Activated CD4-positive, alpha-beta T cell treated with anti-CD3 and anti-CD28 coated beads, Interleukin-2, amount 50 U/mL, for 1 hour (primary cell): Measurements from ENCODE around the gene RBM11.
"Not testable (repeated sequence)": the region's sequence is repeated elsewhere in the genome, so short reads cannot be mapped to it uniquely, and the experiment has no call there.

Experiments
- DNase-seq: peaks from one replicate; pipeline ENCODE4 v3.0.0-alpha.2; 2020

The RBM11 gene, protein sequence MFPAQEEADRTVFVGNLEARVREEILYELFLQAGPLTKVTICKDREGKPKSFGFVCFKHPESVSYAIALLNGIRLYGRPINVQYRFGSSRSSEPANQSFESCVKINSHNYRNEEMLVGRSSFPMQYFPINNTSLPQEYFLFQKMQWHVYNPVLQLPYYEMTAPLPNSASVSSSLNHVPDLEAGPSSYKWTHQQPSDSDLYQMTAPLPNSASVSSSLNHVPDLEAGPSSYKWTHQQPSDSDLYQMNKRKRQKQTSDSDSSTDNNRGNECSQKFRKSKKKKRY

DNA sequence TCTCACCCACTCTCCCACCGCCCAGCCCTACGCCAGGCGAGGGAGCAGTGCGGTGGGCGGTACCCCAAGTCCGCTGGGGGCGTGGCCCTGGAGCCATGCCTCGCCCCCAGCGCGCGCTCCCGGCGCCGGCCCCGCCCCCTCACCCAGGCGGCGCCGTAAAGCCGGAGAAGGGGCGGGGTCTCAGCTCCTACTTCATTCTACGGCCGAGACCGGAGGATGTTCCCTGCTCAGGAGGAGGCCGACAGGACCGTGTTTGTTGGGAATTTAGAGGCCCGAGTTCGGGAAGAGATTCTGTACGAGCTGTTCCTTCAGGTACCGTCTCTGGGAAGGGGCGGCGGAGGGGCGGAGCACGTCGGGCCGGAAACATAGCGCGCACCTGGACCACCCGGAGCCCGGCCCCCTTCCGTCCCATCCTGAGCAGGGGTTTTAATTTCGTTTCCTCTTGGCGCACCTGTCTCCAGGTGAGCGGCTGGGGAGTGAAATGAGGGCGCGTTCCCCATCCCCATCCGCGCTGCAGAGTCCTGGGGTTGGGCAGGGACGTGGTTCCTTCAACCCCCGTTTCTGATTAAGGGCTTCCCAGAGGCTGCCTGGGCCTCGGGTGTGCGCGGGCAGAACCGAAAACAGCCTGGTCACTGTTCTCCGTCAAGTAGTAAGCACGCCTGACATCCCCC lies at the start of gene RBM11:
Gene RBM11 (plus strand): TSS at position 187 of the 671 bp plus-strand sequence. CDS start 30 bp downstream, at position 217.
- peak; percentile 75 for DNase-seq

- not testable (repeated sequence) for DNase-seq
These were observed 49.3 kb upstream of the RBM11 start for GRCh38 chr21:14166463-14167223.

- DNase-seq: no peak
These were observed 9.7 kb upstream of the RBM11 start for GRCh38 chr21:14206222-14206621.

DNA sequence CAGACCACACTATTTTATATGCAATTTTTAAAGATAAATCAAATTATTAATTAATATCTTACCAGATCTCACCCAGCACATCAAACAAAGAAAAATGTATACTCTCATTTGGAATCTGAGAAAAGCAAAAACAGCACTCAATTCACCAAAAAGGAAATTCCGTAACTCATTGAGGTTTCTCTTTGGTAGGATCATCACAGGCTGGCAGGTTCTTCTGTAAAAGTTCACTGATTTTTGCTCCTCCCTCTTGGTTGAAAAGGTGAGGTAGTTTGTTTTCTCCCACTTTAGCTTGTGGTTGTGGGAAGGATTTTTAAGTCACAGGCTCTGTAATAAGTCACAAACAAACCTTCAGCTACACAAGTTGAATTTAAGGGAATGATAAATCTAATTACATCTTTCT lies 5.2 kb upstream of the RBM11 start, which contains the start of gene LIPI:
Gene LIPI (minus strand): TSS at position 218 of the 400 bp plus-strand sequence. CDS start 110 bp downstream, at position 108.
- DNase-seq: no peak

DNA sequence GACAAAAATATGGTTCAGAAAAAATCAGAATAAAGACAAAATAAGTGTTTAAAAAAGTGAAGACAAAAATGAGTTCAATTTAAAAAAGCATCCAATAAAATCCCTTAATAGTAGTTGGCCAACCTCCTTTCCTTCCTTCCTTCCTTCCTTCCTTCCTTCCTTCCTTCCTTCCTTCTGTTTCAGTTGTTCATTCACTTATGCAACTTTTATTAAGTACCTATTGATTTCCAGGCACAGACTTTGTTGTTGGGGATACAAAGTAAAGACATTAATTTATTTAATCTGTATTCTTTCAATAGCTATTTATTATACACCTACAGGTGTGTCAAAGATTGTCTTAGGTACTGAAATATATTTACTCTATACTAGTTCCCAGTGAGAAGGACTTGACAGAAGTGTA lies 2.8 kb upstream of the RBM11 start:
- DNase-seq: no peak

DNA sequence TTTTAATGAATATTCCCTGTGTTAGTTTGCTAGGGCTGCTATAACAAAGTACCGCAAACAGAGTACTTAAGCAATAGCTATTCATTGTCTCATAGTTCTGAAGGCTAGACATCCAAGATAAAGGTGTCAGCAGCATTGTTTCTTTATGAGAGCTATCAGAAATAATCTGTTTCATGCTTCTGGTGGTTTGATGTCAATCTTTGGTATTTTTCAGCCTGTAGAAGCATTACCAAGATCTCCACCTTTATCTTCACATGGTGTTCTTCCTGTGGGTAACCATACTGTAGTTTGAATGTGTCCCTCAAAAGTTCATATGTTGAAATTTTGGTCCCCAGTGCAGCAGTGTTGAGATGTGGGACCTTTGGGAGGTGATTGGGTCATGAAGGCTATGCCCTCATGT lies 7.4 kb downstream of the RBM11 start:
- DNase-seq: no peak

DNA sequence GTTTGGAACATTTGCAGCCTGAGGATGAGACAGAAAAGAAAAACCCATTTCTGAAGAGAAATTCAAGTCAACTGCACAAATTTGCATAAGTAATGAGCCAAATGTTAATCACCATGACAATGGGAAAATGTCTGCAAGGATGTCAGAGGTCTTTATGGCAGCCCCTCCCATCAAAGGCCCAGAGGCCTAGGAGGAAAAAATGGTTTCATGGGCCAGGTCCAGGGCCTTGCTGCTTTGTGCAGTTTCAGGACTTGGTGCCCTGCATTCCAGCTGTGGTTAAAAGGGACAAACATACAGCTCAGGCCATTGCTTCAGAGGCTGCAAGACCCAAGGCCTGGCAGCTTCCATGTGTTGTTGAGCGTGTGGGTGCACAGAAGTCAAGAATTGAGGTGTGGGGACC lies 13.4 kb downstream of the RBM11 start:
- DNase-seq: no peak

GRCh38 chr21:14235101-14235500 lies 19.1 kb downstream of the RBM11 start:
- DNase-seq: no peak

- no peak for DNase-seq
These were observed 20.2 kb downstream of the RBM11 start for GRCh38 chr21:14236180-14236579.

GRCh38 chr21:14239281-14239680 lies 23.3 kb downstream of the RBM11 start:
- DNase-seq: no peak

DNA sequence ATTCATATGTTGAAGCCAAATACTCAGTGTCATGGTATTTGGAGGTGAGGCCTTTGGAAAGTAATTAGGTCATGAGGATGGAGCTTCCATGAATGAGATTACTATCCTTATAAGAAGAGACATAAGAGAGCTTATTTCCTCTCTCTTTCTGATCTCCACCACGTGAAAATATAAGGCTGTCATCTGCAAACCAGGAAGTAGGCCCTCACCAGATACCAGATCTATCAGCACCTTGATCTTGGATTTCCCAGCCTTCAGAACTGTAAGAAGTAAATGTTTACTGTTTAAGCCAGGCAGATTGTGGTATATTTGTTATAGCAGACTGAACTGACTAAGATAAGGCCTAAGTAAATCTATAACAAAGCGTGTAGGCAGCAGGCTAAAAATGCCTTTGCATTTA lies 25.3 kb downstream of the RBM11 start:
- no peak for DNase-seq

- DNase-seq: no peak
These were observed 27.5 kb downstream of the RBM11 start for GRCh38 chr21:14243461-14243860.

GRCh38 chr21:14243874-14244273 lies 27.9 kb downstream of the RBM11 start:
- DNase-seq: no peak

DNA sequence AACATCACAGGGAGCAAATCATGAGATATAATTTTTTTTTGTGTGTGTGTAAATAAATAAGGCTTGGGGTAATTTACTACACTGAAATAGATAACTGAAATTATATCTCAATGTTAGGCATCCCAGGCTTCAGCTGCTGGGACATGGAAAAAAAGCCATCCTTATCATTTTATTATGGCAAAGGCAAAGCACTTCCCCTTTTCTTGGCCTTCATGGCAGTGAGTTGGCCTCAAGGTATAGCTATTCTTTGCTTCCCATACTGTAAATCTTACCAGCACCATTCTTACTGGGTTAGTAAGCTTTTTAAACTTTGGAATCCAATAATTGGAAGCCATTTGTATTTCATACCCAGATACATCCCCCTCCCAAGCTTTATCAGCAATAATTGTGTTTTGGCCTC lies 29.0 kb downstream of the RBM11 start:
- DNase-seq: no peak

DNA sequence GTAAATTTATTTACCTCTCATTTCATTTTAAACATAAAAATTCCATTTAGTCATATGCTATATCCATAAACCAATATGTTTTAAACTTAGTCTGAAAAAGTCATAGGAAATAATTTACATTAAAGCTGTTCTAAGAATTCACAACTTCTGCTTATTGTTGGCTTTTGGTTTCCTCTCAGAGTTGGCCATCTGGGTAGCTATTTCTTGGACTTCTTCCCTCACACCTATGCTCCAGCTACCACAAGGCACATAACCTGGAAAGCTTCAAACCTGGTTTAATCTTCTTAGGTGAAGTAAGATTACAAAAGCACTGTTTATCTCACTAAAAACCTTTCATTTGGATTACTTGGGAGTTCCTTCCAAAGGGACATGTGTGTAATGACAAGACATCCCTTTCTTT lies 29.8 kb downstream of the RBM11 start:
- DNase-seq: no peak

GRCh38 chr21:14251336-14251735 lies 35.4 kb downstream of the RBM11 start:
- DNase-seq: no peak

- DNase-seq: no peak
These were observed 43.8 kb downstream of the RBM11 start for GRCh38 chr21:14259747-14260146.

DNA sequence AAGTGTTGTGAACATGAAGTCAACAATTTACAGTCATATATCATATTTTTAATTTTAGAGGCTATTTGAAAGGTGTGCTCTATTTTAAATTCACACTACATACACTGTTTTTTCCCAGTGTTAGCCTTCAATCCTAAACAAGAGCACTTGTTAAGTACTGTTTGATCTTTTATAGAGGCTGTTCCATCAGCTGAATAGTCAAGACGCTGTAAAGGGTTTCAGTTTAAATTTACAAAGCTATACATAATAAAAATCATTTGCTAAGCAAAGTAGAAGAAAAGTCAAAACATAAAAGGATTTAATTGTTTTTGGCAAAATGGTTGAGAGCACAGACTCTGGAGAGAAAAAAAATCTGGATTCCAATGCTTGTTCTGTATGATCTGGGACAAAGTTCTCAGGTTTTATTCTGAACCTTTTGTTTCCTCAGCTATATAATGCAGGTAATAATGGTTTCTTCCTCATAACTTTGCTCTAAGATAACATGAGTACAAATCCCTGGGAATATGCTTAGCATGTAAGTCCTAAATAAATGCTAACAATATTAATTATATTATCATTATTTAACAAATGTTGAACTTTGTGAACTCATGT lies 44.3 kb downstream of the RBM11 start:
- no peak for DNase-seq

- no peak for DNase-seq
These were observed 46.1 kb downstream of the RBM11 start for GRCh38 chr21:14262039-14262438.

DNA sequence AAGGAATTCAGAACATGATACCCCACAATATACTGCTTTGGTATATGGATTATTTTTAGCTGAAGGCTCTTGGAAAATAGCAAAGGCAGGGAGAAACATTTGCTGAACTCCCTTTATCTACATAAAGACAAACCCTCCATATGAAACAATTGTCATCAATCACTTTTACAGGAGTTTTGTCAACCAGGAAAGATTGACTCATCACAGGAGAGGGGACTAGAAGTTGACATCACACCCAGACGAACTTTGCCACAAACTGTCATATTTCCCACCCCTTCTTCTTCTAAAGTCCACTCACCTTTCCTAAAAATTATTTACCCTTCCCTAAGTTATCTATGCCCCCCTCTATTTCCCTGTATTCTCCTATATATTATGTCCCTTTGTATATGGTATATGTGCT lies 47.9 kb downstream of the RBM11 start:
- DNase-seq: no peak

- DNase-seq: no peak
These were observed 49.1 kb downstream of the RBM11 start for GRCh38 chr21:14265023-14265422.

- no peak for DNase-seq
These were observed 51.1 kb downstream of the RBM11 start for GRCh38 chr21:14267076-14267475.

GRCh38 chr21:14270631-14271030 lies 54.7 kb downstream of the RBM11 start:
- DNase-seq: no peak
